ENCODE measurements around the gene SEC23B.
"Not testable (repeated sequence)": the region's sequence is repeated elsewhere in the genome, so short reads cannot be mapped to it uniquely, and the experiment has no call there.

SEC23B gene

DNA sequence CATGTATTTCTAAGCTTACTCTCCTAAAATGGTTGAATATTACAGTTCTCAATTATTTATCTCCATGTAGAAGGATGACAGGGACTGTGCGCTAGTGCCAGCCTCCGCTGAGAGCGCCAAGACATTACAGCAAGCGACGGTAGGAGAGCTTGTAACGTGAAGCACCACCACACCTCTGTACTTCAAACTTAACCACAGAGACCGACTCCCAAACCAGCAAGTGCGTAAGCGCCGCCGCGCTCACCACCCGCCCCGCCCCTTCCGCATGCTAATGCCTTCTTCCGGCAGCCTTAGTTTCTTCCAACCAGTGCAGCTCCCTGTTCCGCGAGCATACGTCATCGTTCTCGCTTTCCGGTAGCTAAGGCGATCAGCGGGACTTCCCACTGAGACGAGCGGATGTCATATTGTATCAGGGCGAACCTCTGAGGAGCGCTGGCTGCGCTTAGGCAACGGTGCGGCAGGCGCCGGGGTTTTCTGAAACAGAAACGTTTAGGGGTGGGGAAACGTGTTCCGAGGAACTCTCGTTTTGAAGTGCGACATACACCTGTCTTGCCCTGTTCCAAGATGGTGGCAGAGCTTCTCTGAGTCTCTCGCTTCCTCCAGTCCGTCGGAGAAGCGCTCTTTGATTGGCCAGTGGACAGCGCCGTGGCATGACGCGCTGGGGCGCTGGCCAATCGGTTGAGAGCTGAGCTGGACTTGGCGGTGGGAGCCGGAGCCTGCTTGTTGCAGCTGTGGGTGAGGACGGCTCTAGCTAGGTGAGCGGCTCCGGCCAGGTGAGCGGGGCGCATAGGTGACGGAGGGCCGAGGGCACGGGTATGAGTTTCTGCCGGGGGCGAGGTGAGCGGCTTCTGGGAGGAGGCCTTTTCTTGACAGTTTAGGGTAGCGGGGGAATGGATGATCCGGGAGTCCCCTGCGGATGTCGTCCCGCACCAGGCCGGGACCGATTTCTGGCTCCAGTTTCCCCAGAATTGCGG lies at the start of gene SEC23B:
Gene SEC23B, plus strand, starts transcription at position 723 of the 974 bp plus-strand sequence. CDS start 2,896 bp downstream, outside the sequence.
- DNase-seq (ENCODE audit: low read depth) = peak; percentile 97

DNA sequence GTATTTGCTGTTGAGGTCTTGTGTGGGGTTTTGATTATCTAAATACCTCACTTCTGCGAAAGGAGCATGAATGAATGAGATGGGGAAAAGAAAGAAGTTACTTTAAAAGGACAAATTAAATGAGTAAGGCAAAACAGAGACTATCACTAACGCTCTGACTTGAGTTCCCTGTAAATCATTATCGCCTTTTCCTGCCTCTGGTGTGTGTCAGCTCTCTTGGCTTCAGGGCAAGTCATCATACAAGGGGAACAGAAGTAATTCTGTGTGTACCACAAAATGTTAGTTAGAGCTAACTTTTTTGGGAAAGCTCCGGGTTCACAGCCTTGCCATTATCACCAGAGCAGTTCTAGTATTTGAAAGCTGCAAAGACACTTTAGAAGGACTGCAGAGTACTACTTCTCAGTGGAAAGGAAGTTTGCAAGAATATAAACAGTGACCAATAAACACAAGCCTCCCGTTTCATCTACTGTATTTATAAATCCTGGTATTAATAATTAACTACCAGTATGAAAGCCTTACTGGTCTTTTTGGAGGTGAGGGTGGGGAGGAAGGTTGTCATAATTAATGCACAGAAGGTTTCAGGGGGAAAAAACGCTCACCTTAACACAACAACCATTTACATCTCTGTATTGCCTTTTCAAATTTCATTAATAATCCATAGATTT lies 42.1 kb upstream of the SEC23B start:
- no peak for DNase-seq (ENCODE audit: low read depth)

- DNase-seq (ENCODE audit: low read depth) = no peak
Observed at GRCh38 chr20:18466574-18466893, 41.2 kb upstream of the SEC23B start.

DNA sequence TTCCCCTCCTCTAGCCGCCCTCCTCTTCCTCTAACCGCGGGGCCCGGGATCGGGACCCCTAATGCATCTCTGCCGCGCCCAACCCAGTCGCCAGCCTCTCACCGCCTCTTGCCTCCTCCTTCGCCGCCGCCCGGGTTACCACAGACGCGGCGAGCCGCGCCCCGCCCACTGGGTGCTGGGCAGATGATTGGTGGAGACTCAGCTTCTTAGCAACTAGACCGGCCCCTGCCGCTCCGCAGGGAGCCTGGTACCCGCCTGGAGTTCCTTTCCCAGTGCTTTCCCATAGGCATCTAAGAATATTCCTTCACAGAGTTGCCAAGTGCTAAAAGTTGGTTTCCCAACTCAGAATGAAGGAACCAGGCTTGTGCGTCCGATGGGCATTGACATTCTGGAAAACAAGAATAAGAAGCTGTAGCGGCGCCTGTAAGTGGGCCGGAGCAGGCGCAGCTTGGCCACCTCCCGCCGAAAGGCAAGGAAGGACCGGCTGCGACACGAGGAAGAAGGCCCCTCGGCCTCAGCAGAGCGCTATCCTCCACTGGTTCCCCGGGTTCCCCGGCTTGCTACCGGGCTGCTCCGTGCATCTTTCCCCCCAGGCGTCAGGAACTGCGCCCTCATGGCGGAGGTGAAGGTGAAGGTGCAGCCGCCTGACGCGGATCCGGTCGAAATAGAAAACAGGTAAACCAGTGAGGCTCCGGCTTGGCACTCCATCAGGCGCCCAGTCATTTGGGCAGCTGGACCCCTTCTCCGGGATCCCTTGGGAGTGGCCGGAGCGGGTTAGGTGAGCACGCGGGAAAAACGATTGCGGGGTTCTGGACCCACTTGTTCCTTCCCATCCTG lies 40.6 kb upstream of the SEC23B start, which contains the start of the genes DZANK1 and POLR3F:
Gene DZANK1, minus strand, starts transcription at position 137 of the 837 bp plus-strand sequence. CDS start 1,672 bp downstream, outside the sequence.
Gene POLR3F, plus strand, starts transcription at position 497 of the 837 bp plus-strand sequence. Its CDS starts 117 bp downstream, at position 614.
- peak; percentile 89 for DNase-seq (ENCODE audit: low read depth)

GRCh38 chr20:18477218-18477617 lies 30.5 kb upstream of the SEC23B start:
- DNase-seq (ENCODE audit: low read depth) = no peak

GRCh38 chr20:18477821-18478220 lies 29.9 kb upstream of the SEC23B start:
- no peak for DNase-seq (ENCODE audit: low read depth)

- DNase-seq (ENCODE audit: low read depth) = no peak
Observed at GRCh38 chr20:18481596-18481995, 26.1 kb upstream of the SEC23B start.

DNA sequence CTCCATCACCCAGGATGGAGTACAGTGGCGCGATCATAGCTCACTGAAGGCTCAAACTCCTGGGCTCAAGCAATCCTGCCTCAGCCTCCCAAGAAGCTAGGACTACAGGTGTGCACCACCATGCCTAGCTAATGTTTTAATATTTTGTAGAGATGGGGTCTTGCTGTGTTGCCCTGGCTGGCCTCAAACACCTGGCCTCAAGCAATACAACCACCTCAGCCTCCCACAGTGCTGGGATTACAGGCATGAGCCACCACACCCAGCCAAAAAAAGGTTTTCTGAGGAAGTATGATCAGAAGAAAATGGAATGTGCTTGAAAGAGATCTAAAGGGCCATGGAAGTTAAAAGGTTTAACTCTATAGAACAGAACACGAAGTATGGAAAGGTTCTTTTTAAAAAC lies 19.4 kb upstream of the SEC23B start:
- no peak for DNase-seq (ENCODE audit: low read depth)

GRCh38 chr20:18496042-18496441 lies 11.7 kb upstream of the SEC23B start:
- DNase-seq (ENCODE audit: low read depth) = no peak

GRCh38 chr20:18496740-18497592 lies 10.8 kb upstream of the SEC23B start, which contains the start of gene RBBP9:
RBBP9 (minus strand) TSS chr20:18497225; CDS start chr20:18497167, 58 bp downstream.
- peak; percentile 61 for DNase-seq (ENCODE audit: low read depth)

DNA sequence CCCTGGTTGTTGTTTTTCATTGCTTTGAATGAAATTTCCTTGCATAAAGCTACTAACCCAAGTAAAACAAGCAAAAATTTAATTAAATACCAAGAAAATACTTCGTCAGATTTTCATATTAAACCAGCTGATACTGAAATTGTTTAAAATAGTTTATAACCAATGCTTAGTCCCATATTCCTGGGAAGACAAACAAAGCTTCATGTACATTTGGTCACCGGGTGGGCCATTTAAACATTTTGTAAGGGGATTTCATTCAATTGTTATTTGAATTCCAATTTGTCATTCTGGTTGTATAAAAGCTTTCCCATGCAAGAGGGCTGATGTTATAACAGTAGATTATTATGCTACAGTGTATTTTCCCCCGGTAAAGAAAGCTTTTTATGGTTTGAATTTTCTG lies 10.1 kb upstream of the SEC23B start:
- DNase-seq (ENCODE audit: low read depth) = no peak

GRCh38 chr20:18501672-18502071 lies 6.1 kb upstream of the SEC23B start:
- not testable (repeated sequence) for DNase-seq (ENCODE audit: low read depth)

DNA sequence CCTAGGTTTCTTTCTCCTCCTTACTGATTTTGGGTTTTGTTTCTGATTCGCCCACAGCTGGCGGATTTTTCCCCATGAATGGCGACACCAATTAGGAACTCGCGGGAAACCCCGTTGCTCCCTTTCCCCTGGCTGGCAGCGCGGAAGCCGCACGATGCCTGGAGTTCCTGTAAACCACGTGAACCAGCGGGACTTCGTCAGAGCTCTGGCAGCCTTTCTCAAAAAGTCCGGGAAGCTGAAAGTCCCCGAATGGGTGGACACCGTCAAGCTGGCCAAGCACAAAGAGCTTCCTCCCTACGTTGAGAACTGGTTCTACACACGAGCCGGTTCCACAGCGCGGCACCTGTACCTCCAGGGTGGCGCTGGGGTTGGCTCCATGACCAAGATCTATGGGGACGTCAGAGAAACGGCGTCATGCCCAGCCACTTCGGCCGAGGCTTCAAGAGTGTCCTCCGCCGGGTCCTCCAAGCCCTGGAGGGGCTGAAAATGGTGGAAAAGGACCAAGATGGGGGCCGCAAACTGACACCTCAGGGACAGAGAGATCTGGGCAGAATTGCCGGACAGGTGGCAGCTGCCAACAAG lies 3.2 kb upstream of the SEC23B start:
- no peak for DNase-seq (ENCODE audit: low read depth)

- no peak for DNase-seq (ENCODE audit: low read depth)
Observed at GRCh38 chr20:18506744-18507143, 996 bp upstream of the SEC23B start.

DNA sequence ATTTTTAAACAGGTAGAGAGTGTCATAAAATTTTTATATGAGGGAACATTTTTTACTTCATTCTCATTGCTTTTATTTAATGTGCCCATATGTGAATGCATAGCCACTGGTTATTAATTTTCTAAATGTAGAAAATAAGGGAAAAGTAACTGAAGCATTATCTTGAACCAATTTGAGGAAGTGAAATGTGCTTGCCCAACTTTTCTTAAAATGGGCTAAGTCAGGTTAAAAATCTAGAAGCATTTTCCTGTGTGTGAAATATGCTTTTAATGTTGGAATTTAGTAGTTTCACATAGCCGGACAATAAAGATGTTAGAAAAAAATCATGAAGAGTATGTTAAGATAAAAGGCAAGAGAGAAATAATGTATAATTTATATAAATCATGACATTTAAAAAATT lies 3.8 kb downstream of the SEC23B start:
- no peak for DNase-seq (ENCODE audit: low read depth)

DNA sequence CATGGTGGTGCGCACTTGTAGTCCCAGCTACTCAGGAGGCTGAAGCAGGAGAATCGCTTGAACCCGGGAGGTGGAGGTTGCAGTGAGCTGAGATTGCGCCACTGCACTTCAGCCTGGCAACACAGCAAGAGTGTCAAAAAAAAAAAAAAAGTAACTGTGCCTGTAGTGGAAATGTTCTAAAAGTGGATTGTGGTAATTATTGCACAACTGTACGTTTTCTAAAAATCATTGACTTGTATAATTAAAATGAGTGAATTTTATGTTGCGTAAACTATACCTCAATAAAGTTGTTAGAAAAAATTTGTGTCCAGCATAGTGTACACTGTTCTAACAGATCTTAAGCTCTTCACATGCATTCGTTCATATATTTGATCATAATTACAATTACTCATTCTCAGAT lies 5.5 kb downstream of the SEC23B start:
- DNase-seq (ENCODE audit: low read depth) = no peak

DNA sequence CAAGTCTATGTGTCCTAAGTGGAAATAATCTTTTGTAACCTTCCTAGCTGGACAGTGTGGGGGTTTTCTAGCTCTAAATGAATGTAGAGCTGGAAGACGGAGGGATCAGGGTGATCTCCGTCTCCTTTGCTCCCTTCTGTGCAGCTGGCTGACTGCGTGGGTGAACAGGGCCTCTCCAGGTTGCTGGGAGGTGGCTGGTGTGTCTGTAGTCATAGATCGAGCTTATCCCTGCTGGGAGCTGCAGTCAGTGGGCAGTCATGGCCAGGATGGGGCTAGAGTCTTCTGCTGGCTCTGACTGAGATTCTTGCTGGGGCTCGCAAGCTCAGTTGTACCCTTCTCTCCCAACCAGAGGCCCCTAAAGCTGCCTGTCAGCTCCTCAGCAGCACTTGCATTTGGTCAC lies 6.4 kb downstream of the SEC23B start:
- no peak for DNase-seq (ENCODE audit: low read depth)

DNA sequence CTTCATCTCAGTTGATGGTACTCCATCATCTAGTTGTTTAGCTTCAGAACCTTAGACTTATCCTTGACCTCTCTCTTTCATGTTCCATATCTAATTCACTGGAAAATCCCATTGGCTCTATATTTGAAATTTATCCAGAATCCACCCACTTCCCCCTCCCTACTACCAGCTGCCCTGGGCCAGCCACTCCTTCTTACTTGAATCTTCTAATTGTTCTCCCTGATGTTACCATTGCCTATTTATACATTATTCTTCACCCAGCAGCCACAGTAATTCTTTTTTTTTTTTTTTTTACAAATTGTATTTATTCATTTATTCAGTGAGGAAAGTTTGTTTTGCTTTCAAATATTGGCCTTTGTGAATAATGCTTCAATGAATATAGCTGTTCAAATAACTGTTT lies 8.2 kb downstream of the SEC23B start:
- DNase-seq (ENCODE audit: low read depth) = no peak

DNA sequence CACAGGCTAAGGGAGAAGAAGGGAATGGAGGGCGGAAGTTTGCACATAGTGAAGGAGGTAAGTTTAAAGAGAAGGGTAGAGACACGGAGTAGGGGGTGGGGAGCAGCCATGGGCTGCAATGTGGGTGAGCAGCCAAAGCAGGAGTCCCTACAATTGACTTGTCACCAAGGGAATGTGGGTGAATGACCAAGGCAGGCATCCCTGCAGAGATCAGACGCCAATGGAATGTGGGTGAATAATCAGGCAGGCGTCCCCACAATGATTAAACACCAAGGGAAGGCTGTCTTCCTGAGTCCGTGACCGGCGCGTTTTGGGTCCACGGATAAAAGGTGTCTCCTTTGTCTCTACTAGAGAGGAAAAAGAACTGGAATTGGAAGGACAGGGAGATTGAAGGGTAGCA lies 14.3 kb downstream of the SEC23B start:
- not testable (repeated sequence) for DNase-seq (ENCODE audit: low read depth)

DNA sequence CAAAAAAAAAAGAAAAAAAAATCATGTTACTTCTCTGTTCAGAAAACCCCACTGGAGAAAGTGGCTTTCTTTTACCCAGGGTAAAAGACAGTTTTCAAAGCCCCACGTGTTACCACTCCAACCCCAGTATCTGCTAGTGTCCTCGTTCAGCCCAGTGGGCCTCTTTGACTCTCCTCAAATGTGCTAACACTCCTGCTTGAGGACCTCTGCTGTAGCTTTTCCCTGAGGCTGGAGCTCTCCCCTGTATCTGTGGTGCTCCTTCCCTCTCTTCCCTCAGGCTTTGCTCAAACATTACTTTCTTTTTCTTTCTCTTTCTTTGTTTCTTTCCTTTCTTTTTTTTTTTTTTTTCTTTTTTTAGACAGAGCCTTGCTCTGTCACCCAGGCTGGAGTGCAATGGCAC lies 15.3 kb downstream of the SEC23B start:
- no peak for DNase-seq (ENCODE audit: low read depth)

GRCh38 chr20:18524646-18525045 lies 16.9 kb downstream of the SEC23B start:
- no peak for DNase-seq (ENCODE audit: low read depth)

All from stimulated activated CD4-positive, alpha-beta T cell treated with anti-CD3 and anti-CD28 coated beads, Interleukin-2, amount 100 ng/mL, for 4 hours (primary cell).